AG09309 (cell line): ENCODE data around the gene EXTL1.
A peak's percentile ranks its signal among the peaks of the same experiment; 100 is the strongest.

Source experiments
- DNase-seq: peaks from one replicate; pipeline ENCODE4 v3.0.0-alpha.2; 2010; ENCODE audit warnings: low read depth
- H3K4me3 ChIP-seq: 2 replicates; pipeline ENCODE4 v1.5.1; 2011; ENCODE audit warnings: mild to moderate bottlenecking, low read depth, low read length, moderate library complexity; ENCODE audit not compliant: control insufficient read depth
- CTCF ChIP-seq: IDR thresholded peaks from 2 replicates; pipeline ENCODE4 v1.5.1; 2011; ENCODE audit warnings: mild to moderate bottlenecking, low read depth, low read length, inconsistent platforms; ENCODE audit not compliant: insufficient read depth, control insufficient read depth; ENCODE audit errors: missing control alignments

The EXTL1 gene

DNA sequence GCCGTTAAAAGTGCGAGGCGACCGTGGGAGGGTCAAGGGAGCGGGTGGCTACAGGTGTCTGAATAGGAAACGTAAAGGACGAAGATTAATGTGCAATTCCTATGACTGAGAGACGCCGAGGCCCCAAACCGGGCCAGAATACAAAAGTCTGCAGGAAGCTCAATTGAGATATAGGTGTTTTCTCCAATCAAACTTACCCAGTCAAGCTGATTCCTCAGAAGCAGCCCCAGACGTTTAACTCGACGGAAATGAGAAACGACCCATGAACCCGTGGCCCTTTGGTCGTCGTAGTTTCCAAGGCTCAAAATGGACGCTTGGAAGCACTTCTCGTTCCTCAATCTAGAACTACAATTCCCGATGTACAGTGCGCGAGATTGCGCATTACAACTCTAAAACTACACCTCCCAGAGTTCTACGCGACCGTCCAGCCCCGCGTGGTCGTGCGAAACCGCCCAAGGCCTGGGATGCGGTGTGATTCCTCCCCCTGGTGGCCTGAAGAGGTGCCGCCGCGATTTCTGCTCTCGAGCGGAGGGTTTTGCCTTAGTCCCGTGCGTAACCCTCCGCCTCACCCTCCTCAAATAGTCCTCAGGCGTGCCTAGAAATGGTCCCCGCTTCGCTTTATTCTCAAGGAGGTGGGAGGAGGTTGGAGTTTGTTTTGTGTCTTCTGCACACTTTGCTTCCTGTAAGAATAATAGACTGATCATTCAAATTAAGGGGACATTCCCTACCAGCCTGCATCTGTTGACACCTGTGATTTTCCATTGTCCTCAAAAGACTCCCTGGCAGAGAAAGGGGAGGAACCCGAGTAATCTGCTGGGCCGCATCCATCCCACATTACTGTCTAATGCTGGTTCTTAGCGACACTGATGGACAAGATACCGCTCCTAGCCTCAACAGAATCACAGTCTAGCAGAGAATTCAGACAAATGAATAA, 23.5 kb upstream of the EXTL1 start, which contains the start of gene PAFAH2:
PAFAH2 (minus strand) TSS at position 236 of the 934 bp plus-strand sequence. CDS start 7,247 bp downstream, outside the sequence.
- peak; percentile 97 for DNase-seq
- peak; percentile 99 for TF ChIP-seq CTCF
- H3K4me3 ChIP-seq: peak within 1 kb of the TSS; percentile 60

DNA sequence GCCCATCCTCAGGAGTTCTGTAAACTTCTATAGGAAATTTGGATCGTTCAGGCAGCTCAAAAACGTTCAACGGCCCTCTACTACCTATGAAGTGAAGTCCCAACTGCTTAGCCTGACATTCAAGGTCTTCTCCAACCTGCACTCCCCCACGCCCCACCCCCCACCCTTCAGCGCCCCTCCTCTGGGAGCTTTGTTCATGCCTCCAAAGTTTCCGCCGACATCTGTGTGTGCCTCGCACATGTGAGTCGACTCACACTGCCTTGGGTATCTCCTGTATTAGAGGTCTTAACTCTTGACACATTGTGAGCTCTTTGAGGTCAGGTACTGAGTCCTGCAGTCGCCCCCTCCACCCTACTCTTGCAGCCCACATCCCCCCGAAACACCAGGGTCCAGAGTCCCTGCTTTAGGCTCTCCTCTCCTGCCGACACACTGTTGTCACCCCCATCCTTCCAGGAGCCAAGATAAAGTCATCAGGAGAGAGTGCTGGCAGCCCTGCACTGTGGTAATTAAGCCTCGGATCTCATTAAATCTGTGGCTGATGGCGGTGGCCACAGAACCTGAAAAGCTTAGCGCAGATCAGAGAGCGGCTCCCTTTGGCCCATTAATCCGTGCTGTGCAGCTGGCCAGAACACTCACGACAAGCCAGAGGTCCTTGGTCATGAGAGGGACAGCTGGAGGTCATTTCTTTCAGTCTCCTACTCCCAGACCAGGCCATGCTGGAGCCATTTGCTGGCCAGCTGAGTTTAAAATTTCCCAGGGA, 22.4 kb upstream of the EXTL1 start:
- DNase-seq: no peak
- no peak overlapping the region for H3K4me3 ChIP-seq
- no peak for TF ChIP-seq CTCF

DNA sequence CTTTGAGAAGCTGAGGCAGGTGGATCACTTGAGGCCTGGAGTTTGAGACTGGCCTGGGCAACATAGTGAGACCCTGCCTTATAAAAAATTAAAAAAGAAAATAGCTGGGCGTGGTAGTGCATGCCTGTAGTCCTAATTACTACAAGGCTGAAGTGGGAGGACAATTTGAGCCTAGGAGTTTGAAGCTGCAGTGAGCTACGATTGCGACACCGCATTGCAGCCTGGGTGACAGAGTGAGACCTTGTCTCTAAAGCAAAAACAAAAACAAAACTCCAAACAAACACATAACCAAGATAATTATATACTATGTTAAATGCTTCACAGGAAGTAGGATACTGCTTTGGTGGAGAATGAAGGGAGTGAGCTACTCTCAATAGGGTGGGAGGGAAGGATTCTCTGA, 18.3 kb upstream of the EXTL1 start:
- DNase-seq: no peak
- TF ChIP-seq CTCF: no peak
- H3K4me3 ChIP-seq: no peak overlapping the region

DNA sequence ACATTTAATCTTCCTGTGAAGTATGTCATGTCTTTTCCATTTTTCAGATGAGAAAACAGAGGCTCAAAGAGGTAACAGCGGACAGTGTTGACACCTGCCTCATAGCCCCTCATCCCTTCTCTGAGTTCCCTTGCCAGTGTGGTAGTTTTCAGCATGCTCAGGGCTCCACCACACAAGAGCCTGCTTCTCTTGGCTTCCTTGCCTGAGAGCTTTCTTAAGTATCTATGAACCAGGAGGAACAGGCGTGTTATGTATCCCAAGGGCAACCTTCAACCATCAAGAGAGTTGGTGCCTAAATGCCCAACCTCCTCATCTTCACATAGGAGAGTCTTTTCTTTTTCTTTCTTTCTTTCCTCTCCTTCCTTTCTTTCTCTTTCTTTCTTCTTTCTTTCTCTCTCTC, 17.8 kb upstream of the EXTL1 start:
- DNase-seq: no peak
- no peak for TF ChIP-seq CTCF
- no peak overlapping the region for H3K4me3 ChIP-seq

DNA sequence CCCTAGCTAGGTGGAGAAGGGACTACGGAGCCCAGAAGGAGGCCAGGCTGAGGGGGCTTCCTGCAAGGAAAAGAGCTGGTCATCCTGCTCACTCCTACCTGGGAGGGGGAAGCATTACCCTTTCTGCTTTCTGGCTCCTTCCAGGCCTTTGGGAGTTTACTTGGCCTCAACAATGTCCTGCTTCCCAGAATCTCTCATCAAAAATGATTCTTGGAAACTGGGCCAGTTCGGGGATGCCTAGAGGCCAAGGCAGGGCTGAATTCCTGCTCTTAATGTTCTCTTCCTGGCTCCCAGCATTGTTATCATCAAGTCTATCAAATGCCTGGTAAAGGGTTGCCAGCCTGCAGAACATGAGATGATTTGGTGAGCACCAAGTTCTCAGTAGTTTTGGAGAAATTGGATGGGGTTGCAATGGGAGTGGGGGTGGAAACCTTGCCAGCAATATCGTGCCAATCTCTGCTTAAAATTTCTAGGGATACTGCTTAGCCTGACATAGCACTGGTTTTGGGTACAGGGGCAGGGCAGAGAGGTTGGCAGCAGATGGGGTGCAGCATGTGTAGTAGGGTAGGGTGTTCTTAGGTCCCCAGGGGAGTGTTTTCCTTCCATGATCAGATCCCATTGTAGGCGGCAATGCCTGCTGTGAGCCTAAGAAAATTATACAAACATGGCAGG, 16.0 kb upstream of the EXTL1 start:
- no peak for DNase-seq
- TF ChIP-seq CTCF: no peak
- H3K4me3 ChIP-seq: no peak overlapping the region

GRCh38 chr1:26006710-26007109, 14.9 kb upstream of the EXTL1 start:
- no peak for TF ChIP-seq CTCF
- no peak for DNase-seq
- no peak overlapping the region for H3K4me3 ChIP-seq
